ENCODE results near the gene FHOD3.

The FHOD3 gene

DNA sequence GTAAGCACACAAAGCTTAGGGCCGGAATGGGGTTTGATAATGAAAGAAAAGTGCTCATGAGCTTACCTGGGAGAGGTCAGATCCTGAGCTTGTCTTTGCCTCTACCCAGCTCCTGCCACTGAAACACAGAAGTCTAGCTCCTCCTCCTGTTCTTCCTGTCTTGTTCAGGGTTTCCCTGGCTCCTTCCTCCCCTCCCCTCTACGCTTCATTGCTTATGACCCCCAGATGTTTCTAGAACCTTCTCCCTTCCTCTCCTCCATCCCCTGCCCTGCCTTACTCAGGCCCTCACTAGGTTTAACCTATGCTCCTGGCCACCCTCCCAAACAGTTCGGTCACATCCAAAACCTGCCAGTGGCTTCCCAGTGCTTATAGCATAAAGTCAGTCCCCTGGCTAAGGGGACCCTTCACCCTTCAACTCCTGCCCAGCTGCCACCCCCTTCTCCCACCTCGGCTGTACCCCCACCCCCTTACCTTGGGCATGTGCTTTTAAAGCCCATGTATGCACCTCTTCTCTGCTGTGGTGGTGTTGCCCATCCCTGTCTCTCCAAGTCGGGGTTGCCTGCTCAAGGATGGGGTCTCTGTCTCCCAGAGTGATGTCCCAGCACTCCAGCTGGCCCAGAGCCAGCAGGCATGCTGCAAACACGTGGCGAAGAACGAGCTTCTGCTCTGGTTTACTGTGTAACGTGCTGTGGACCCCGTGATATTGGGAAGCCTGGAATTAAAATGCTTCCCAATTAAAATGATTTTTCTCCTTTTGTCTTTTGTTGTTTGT lies 297.7 kb downstream of the FHOD3 start:
- DNase-seq (ENCODE audit: low spot score) = no peak
- TF ChIP-seq, protein P1, sequence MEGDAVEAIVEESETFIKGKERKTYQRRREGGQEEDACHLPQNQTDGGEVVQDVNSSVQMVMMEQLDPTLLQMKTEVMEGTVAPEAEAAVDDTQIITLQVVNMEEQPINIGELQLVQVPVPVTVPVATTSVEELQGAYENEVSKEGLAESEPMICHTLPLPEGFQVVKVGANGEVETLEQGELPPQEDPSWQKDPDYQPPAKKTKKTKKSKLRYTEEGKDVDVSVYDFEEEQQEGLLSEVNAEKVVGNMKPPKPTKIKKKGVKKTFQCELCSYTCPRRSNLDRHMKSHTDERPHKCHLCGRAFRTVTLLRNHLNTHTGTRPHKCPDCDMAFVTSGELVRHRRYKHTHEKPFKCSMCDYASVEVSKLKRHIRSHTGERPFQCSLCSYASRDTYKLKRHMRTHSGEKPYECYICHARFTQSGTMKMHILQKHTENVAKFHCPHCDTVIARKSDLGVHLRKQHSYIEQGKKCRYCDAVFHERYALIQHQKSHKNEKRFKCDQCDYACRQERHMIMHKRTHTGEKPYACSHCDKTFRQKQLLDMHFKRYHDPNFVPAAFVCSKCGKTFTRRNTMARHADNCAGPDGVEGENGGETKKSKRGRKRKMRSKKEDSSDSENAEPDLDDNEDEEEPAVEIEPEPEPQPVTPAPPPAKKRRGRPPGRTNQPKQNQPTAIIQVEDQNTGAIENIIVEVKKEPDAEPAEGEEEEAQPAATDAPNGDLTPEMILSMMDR (IDR thresholded peaks at IDR 0.05; ENCODE audit: extremely low read depth, missing control alignments) = no peak

DNA sequence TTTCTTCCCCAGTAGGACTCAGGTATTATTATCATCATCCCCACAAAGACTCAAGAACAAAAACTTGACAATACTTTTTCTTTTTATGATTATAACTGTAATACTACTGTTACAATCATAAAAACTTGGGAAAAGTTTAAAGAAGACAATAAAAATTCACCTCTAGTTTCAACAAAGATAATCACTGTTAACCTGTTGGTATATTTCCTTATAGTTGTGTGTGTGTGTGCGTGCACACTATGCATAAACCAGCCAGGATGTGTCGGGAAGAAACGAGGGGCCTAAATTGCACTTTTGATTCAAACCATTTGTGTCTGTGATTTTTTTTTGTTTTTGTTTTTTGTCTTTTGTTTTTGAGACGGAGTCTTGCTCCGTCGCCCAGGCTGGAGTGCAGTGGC lies 298.3 kb downstream of the FHOD3 start:
- no peak for DNase-seq (ENCODE audit: low spot score)
- TF ChIP-seq, protein P1 (IDR thresholded peaks at IDR 0.05; ENCODE audit: extremely low read depth, missing control alignments) = no peak

DNA sequence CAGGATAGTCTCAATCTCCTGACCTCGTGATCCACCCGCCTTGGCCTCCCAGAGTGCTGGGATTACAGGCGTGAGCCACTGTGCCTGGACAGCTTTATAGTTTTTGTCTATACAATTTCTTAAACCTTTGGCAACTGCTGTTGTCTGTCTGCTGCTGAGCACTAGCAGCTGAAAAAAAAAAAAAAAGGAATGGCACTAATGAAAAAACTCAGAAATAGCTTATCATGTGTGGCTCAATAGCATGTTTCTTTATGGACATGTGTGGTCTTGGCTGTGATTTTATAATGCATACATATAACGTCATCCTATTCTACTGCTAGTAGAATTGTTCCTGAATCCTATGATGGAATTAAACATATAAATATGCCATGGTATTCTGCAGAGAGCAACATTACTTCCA lies 300.1 kb downstream of the FHOD3 start:
- TF ChIP-seq, protein P1 (IDR thresholded peaks at IDR 0.05; ENCODE audit: extremely low read depth, missing control alignments) = no peak
- DNase-seq (ENCODE audit: low spot score) = no peak

DNA sequence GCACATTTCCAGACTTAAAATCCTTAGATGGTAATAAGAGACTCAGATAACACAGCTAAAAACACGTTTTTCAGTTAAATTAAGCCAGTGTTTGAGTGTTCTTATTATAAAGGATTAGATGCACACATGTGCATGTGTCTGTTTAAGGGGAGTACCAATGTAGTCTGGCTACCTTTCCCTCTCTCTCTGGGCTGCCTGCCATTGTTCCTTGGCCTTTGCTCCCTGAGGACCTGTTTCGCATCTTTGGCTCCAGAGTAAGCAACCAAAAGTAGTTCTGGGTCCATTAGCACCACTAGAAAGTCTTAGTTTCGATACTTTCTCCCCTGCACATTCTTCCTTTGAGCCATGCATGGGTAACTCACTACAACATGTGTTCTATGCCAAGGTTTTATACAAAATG lies 303.0 kb downstream of the FHOD3 start:
- TF ChIP-seq, protein P1 (IDR thresholded peaks at IDR 0.05; ENCODE audit: extremely low read depth, missing control alignments) = no peak
- DNase-seq (ENCODE audit: low spot score) = no peak

DNA sequence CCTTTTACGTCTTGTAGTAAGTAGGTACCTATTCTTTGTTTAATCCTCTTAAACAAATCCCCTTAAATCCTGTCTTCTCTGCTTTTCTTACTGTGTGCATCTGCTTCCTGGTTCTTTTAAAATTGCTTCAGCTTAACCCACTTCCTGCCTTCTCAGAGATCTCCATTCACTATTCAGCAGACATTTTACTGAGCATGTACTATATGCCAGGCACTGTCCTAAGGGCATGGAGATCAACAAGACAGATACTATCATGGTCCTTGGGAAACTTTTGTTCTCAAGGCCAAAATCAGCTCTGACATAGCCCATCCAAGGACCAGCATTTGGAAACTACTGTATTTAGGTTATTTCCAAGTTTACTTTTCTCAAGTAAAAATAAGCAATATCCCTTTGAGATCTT lies 303.8 kb downstream of the FHOD3 start:
- DNase-seq (ENCODE audit: low spot score) = no peak
- TF ChIP-seq, protein P1 (IDR thresholded peaks at IDR 0.05; ENCODE audit: extremely low read depth, missing control alignments) = no peak

DNA sequence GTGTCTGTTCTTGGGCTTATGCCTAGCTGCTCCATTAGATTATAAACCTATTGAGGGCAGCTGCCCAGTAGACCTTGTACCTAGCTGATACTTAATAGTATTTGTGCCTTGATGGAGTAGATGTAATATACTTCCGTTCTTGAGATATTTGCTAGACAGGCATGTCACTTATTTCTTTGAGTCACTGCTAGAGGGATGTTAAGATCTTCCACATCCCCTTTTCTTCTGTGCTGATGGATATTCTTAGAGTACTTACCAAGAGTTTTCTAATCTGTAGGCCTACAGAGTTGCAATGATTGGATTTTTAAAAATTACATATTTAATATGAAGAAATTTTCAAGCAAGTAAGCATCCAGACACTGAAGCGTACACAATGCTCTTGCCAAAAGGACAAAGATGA lies 304.6 kb downstream of the FHOD3 start:
- no peak for DNase-seq (ENCODE audit: low spot score)
- TF ChIP-seq, protein P1 (IDR thresholded peaks at IDR 0.05; ENCODE audit: extremely low read depth, missing control alignments) = no peak

DNA sequence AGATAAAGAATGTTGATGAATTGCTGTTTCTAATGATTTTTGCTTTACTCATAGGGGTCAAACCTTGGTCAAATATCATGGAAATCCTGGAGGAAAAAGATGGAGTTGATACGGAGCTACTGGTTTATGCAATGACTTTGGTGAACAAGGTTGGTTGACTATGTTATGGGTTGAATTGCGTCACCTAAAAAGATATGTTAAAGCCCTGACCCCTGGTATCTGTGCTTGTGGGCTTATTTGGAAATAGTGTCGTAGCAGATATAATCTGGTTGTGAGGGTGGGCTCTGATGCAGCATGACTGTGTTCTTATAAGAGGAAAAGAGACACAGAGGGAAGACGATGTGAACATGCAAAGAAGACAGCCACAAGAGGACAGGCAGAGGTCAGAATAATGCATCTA lies 305.1 kb downstream of the FHOD3 start:
- DNase-seq (ENCODE audit: low spot score) = no peak
- TF ChIP-seq, protein P1 (IDR thresholded peaks at IDR 0.05; ENCODE audit: extremely low read depth, missing control alignments) = no peak

All from GM20000 (cell line).